Gastroesophageal sphincter (tissue), 4 donors: ENCODE results near the gene MACROD2. TPM values are rescaled to one million over a fixed set of nuclear protein-coding genes. Genes with fewer than 3 reads are reported as not detected.

Experiments
- ATAC-seq: fragments of 150-250 bp; one replicate; pipeline ENCODE4 v1.9.1; 2016; ENCODE audit warnings: mild to moderate bottlenecking, moderate library complexity
- H3K27ac ChIP-seq, 4 donors: fragments of 200-600 bp; sonication (generic) in 3 of 4; 1 replicate in 3 of 4; 2 replicates in 1 of 4; pipeline ENCODE4 v1.5.1; 2016 to 2019
- H3K27me3 ChIP-seq: fragments of 200-600 bp; sonication (generic); one replicate; pipeline ENCODE4 v1.5.1; 2019
- H3K36me3 ChIP-seq, 2 donors: fragments of 200-600 bp; sonication (generic); one replicate each; pipeline ENCODE4 v1.5.1; 2019; ENCODE audit warnings: control low read depth in 1 of 2
- H3K4me1 ChIP-seq, 3 donors: fragments of 200-600 bp; sonication (generic); 1 replicate in 2 of 3; 2 replicates in 1 of 3; pipeline ENCODE4 v1.5.1; 2016 to 2019; ENCODE audit warnings: control low read depth in 2 of 3
- H3K4me3 ChIP-seq, 2 donors: fragments of 200-600 bp; sonication (generic); one replicate each; pipeline ENCODE4 v1.5.1; 2019; ENCODE audit warnings: mild to moderate bottlenecking in 1 of 2, moderate library complexity in 1 of 2
- H3K9me3 ChIP-seq, 3 donors: fragments of 200-600 bp; sonication (generic); one replicate each; pipeline ENCODE4 v1.5.1; 2017 to 2019; ENCODE audit warnings: control low read depth in 2 of 3
- EP300 ChIP-seq: sonication (generic); formaldehyde crosslinking; IDR thresholded peaks from one replicate; pipeline ENCODE4 v1.6.1; 2017; ENCODE audit warnings: antibody characterized with exemption, mild to moderate bottlenecking
- POLR2A ChIP-seq, 2 donors: fragments of 450-650 bp; IDR thresholded peaks; one replicate each; pipeline ENCODE4 v1.6.1; 2017; ENCODE audit warnings: antibody characterized with exemption in 2 of 2, mild to moderate bottlenecking in 2 of 2, moderate library complexity in 1 of 2
- POLR2AphosphoS5 ChIP-seq: sonication (generic); formaldehyde crosslinking; IDR thresholded peaks from one replicate; pipeline ENCODE4 v1.6.1; 2017; ENCODE audit warnings: antibody characterized with exemption
- WGBS, 2 donors: methylation state at CpG; one replicate each; pipeline ENCODE4 v1.1.5; 2018; ENCODE audit warnings: low coverage in 1 of 2; 5-methylcytosine and 5-hydroxymethylcytosine counted together
- total RNA-seq, 4 donors: library from RNA; depleted of rRNA; stranded (reverse); fragments of >200 nt; gene quantifications; one replicate each; pipeline ENCODE4 v1.1.0, GENCODE V29; 2016
- TF ChIP-seq, protein P1 (sequence below), 4 experiments: fragments of 200-600 bp in 2 of 4; fragments of 450-650 bp in 2 of 4; sonication (generic) in 1 of 4; IDR thresholded peaks; one replicate each; pipeline ENCODE4 v1.5.1; 2017 to 2019; ENCODE audit warnings: antibody characterized with exemption in 4 of 4, mild to moderate bottlenecking in 2 of 4, moderate library complexity in 2 of 4

MACROD2 gene
- total RNA-seq, 4 donors from 2014 or later, result 4.0 to 12.1 (median 7.4) TPM

DNA sequence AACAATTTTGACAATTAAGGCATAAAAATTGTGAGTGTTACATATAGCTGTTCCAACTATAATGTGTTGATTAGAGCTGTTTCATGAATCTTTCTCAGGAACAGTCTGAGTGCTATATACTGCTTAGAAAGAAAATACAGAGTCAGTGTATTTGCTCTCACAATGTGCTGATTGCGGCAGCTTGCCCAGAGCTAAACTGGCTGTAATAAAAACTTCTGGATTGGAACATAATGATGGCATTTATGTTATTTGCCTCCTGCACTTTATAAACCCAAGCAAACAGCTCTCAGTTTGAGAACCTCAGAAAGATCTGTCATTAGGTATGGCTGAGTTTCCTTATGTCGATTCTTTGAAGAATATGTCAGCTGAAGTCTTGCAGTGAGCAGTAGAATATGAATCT is 312.6 kb downstream of the MACROD2 start:
- ATAC-seq, result no peak
- no peaks in the 10 kb centered on the region for H3K27me3 ChIP-seq
- no peaks in the 10 kb centered on the region for H3K4me1 ChIP-seq
- H3K27ac ChIP-seq, result no peak overlapping the region
- no peak overlapping the region for H3K4me3 ChIP-seq
- 54 to 87% methylated on average over 2 of the region's 2 CpGs for WGBS, 2 donors
- H3K36me3 ChIP-seq, result no peaks in the 10 kb centered on the region
- TF ChIP-seq, protein P1, sequence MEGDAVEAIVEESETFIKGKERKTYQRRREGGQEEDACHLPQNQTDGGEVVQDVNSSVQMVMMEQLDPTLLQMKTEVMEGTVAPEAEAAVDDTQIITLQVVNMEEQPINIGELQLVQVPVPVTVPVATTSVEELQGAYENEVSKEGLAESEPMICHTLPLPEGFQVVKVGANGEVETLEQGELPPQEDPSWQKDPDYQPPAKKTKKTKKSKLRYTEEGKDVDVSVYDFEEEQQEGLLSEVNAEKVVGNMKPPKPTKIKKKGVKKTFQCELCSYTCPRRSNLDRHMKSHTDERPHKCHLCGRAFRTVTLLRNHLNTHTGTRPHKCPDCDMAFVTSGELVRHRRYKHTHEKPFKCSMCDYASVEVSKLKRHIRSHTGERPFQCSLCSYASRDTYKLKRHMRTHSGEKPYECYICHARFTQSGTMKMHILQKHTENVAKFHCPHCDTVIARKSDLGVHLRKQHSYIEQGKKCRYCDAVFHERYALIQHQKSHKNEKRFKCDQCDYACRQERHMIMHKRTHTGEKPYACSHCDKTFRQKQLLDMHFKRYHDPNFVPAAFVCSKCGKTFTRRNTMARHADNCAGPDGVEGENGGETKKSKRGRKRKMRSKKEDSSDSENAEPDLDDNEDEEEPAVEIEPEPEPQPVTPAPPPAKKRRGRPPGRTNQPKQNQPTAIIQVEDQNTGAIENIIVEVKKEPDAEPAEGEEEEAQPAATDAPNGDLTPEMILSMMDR (IDR thresholded peaks at IDR 0.05), result no peak
- no peak for TF ChIP-seq POLR2A (IDR thresholded peaks at IDR 0.05)
- no peak for TF ChIP-seq EP300
- H3K9me3 ChIP-seq, result no peaks in the 10 kb centered on the region

DNA sequence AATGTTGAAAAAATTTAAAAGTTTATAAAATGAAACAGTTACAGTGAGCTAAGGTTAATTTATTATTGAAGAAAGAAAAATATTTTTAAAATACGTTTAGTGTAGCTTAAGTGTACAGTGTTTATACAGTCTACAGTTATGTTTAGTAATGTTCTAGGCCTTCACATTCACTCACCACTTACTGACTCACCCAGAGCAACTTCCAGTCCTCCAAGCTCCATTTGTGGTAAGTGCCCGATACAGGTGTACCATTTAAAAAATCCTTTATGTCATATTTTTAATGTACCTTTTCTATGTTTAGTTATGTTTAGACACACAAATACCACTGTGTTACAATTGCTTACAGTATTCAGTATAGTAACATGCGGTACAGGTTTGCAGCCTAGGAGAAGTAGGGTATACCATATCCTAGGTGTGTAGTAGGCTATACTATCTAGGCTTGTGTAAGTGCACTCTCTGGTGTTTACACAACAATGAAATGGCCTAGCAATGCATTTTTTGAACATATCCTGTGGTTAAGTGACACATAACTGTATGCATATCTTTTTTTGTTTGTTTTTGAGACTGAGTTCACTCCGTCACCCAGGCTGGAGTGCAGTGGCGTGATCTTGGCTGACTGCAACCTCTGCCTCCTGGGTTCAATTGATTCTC is 315.8 kb downstream of the MACROD2 start:
- H3K27me3 ChIP-seq, result no peaks in the 10 kb centered on the region
- no peak overlapping the region for H3K27ac ChIP-seq
- H3K4me3 ChIP-seq, result no peak overlapping the region
- no peak for ATAC-seq
- TF ChIP-seq, protein P1 (IDR thresholded peaks at IDR 0.05), result no peak
- no peak for TF ChIP-seq POLR2A (IDR thresholded peaks at IDR 0.05)
- no peak for TF ChIP-seq POLR2AphosphoS5
- TF ChIP-seq EP300, result no peak
- H3K9me3 ChIP-seq, result no peaks in the 10 kb centered on the region
- no peaks in the 10 kb centered on the region for H3K36me3 ChIP-seq
- WGBS, 2 donors, result 67 to 71% methylated on average over 5 of the region's 5 CpGs
- H3K4me1 ChIP-seq, result peaks cover 0 to 10% (median 0%) of the 10 kb centered on the region in 3 donors

DNA sequence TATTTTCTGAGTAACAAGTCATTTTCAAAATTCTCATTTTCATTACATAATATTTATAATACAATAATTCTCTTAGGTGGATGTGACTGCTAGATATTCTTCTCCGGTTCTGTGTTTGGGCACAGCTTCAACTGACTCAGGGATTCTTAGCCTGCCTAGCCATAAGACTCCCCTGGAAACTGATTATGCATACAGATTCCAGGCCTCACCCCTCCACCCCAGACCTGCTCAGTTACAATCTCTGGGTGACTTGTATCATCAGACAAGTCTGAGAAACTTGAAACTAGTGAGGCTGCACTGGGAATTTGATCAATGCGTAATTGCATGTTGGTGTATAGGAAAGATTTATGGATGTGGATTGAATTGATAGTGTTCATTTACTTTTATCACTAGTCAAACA is 316.7 kb downstream of the MACROD2 start:
- no peaks in the 10 kb centered on the region for H3K9me3 ChIP-seq
- TF ChIP-seq POLR2AphosphoS5, result no peak
- TF ChIP-seq, protein P1 (IDR thresholded peaks at IDR 0.05), result no peak
- H3K4me1 ChIP-seq, result peaks cover 0 to 10% (median 0%) of the 10 kb centered on the region in 3 donors
- no peaks in the 10 kb centered on the region for H3K27me3 ChIP-seq
- ATAC-seq, result no peak
- 81 to 92% methylated on average over 2 of the region's 2 CpGs for WGBS, 2 donors
- H3K4me3 ChIP-seq, result no peak overlapping the region
- H3K27ac ChIP-seq, result no peak overlapping the region
- no peaks in the 10 kb centered on the region for H3K36me3 ChIP-seq

DNA sequence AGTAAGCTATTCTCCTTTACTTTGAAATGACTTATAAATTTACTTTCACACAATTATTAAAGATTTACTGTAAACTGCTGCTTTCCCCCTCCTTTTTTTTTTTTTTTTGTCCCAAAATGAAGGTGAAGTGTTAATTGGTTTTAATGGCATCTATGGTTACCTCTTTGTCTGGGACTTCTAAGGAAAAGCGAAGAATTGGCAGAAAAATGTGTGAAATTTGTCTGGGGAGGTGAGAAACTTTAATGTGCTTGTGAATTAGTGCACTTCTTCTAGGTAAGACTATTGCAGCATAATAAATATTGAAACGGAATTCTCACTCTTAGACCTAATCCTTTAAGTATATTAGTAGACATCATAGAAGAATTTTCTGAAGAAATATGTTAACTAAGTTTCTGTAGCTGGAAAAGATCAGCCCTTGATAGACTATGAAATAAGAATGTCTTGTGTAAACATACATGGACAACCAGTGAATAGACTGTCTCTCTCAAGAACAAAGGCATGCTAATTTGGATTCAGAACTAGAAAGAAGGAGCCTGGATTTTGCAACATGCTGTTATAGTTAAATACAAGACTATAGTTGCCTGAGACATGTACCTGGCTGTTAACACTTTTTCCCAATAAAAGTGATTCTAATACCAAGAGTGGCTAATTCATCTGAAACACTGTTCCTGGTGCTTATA is 318.2 kb downstream of the MACROD2 start:
- peaks cover 0 to 10% (median 0%) of the 10 kb centered on the region in 3 donors for H3K4me1 ChIP-seq
- H3K27ac ChIP-seq, result no peak overlapping the region
- no peaks in the 10 kb centered on the region for H3K27me3 ChIP-seq
- 33 to 54% methylated on average over 2 of the region's 2 CpGs for WGBS, 2 donors
- TF ChIP-seq, protein P1 (IDR thresholded peaks at IDR 0.05), result no peak
- TF ChIP-seq EP300, result no peak
- TF ChIP-seq POLR2A (IDR thresholded peaks at IDR 0.05), result no peak
- TF ChIP-seq POLR2AphosphoS5, result no peak
- H3K9me3 ChIP-seq, result no peaks in the 10 kb centered on the region
- no peaks in the 10 kb centered on the region for H3K36me3 ChIP-seq
- H3K4me3 ChIP-seq, result no peak overlapping the region
- no peak for ATAC-seq

DNA sequence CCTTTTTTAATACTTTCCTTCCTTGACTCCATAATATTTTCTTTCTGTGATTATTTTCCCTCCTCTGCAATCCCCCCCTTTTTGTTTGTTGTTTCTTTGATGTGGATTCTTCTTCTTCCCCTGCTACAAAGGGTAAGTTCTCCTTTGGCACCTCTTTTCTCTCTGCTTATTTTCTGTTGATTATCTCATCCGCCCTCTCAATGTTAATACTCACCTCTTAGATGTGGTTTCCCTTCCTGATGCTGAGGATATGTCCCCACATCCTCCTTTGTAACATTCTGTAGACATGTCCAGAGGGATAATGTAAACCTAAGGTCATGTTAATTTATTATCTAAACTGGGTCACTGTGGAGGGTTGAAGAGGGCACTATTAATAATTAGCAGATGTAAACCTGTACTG is 324.4 kb downstream of the MACROD2 start:
- Histone ChIP-seq H3K36me3 (no peaks in the 10 kb centered on the region), H3K27ac (no peak overlapping the region), H3K4me3 (no peak overlapping the region), H3K27me3 (no peaks in the 10 kb centered on the region), H3K4me1 (no peaks in the 10 kb centered on the region), H3K9me3 (no peaks in the 10 kb centered on the region)
- TF ChIP-seq POLR2A (IDR thresholded peaks at IDR 0.05) (no peak), POLR2AphosphoS5 (no peak), EP300 (no peak)
- TF ChIP-seq, protein P1 (IDR thresholded peaks at IDR 0.05), result no peak
- no peak for ATAC-seq
- WGBS, 2 donors, result 80 to 100% methylated on average over 1 of the region's 1 CpG
